IMR-90 (cell line): ENCODE data around the gene RFPL3.

Experiments used
- NFE2L2 ChIP-seq: fragments of 150-350 bp; IDR thresholded peaks from 2 replicates; pipeline ENCODE4 v1.6.1; 2016; ENCODE audit warnings: low read depth, mild to moderate bottlenecking, low read length
- POLR2A ChIP-seq: IDR thresholded peaks from 2 replicates; pipeline ENCODE4 v1.6.1; 2012; ENCODE audit warnings: mild to moderate bottlenecking, low read depth, low read length
- RAD21 ChIP-seq: IDR thresholded peaks from 2 replicates; pipeline ENCODE4 v1.6.1; 2012; ENCODE audit warnings: low read length, improper control_type of control experiment
- SMC3 ChIP-seq: fragments of 150-350 bp; IDR thresholded peaks from 2 replicates; pipeline ENCODE4 v1.6.1; 2016; ENCODE audit warnings: low read depth, mild to moderate bottlenecking, antibody characterized with exemption, low read length, moderate library complexity
- TF ChIP-seq, protein P1 (sequence below): conservative IDR thresholded peaks from 2 replicates; pipeline ENCODE4 v1.5.1; 2012; ENCODE audit warnings: mild to moderate bottlenecking, low read depth, low read length, improper control_type of control experiment

DNA sequence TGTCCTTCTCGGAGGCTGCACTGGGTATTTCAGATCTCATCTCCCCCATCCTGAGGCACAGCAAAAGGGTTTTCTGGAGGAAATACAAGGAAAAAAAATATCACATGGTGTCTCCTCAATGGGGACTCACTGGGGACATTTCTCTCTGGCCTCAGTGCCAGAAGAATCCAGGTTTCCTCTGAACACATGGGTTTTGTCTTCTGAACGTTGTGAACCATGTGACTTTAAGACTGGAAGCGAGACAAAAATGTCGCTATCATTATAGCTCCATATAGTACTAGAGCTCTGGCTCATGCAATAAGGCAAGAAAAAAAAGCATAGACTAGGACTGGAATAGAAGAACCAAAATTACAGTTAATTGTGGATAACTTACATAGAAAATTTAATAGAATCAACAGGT lies 44.9 kb upstream of the RFPL3 start:
- TF ChIP-seq POLR2A (no peak), SMC3 (no peak), NFE2L2 (no peak), RAD21 (no peak)
- TF ChIP-seq, protein P1, sequence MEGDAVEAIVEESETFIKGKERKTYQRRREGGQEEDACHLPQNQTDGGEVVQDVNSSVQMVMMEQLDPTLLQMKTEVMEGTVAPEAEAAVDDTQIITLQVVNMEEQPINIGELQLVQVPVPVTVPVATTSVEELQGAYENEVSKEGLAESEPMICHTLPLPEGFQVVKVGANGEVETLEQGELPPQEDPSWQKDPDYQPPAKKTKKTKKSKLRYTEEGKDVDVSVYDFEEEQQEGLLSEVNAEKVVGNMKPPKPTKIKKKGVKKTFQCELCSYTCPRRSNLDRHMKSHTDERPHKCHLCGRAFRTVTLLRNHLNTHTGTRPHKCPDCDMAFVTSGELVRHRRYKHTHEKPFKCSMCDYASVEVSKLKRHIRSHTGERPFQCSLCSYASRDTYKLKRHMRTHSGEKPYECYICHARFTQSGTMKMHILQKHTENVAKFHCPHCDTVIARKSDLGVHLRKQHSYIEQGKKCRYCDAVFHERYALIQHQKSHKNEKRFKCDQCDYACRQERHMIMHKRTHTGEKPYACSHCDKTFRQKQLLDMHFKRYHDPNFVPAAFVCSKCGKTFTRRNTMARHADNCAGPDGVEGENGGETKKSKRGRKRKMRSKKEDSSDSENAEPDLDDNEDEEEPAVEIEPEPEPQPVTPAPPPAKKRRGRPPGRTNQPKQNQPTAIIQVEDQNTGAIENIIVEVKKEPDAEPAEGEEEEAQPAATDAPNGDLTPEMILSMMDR, result no peak
